Effector memory CD4-positive, alpha-beta T cell (primary cell): Measurements from ENCODE around the gene EGLN2.

Experiments used
- DNase-seq, 3 donors: peaks; one replicate each; pipeline ENCODE4 v3.0.0-alpha.2; 2020
- H3K27ac ChIP-seq: 2 replicates; pipeline ENCODE4 v1.7.0; 2013; ENCODE audit warnings: mild to moderate bottlenecking, low read length, moderate library complexity; ENCODE audit not compliant: insufficient read depth, poor library complexity, severe bottlenecking
- H3K27me3 ChIP-seq: replicated peaks from 2 replicates; pipeline ENCODE4 v1.7.0; 2013; ENCODE audit warnings: mild to moderate bottlenecking, low read length; ENCODE audit not compliant: insufficient read depth, control insufficient read depth, poor library complexity, severe bottlenecking
- H3K36me3 ChIP-seq: 2 replicates; pipeline ENCODE4 v1.7.0; 2013; ENCODE audit warnings: mild to moderate bottlenecking, low read length, moderate library complexity; ENCODE audit not compliant: control insufficient read depth, insufficient read depth
- H3K4me1 ChIP-seq: 2 replicates; pipeline ENCODE4 v1.7.0; 2013; ENCODE audit warnings: low read length, mild to moderate bottlenecking; ENCODE audit not compliant: control insufficient read depth, insufficient read depth, poor library complexity, severe bottlenecking
- H3K4me3 ChIP-seq: 2 replicates; pipeline ENCODE4 v1.7.0; 2013; ENCODE audit warnings: low read length, low read depth, mild to moderate bottlenecking; ENCODE audit not compliant: insufficient read depth, poor library complexity, severe bottlenecking
- H3K9me3 ChIP-seq: 2 replicates; pipeline ENCODE4 v1.7.0; 2013; ENCODE audit warnings: mild to moderate bottlenecking, low read length, moderate library complexity; ENCODE audit not compliant: control insufficient read depth

EGLN2 gene

GRCh38 chr19:40801426-40802299, 2.7 kb downstream of the EGLN2 start:
- H3K9me3 ChIP-seq, result no peaks in the 10 kb centered on the region
- H3K4me3 ChIP-seq, result peak overlapping the region; percentile 72
- peaks cover 68% of the 10 kb centered on the region for H3K4me1 ChIP-seq
- no peak for DNase-seq
- no peaks in the 10 kb centered on the region for H3K27me3 ChIP-seq
- H3K27ac ChIP-seq, result peak overlapping the region; percentile 84
- peaks cover 7% of the 10 kb centered on the region for H3K36me3 ChIP-seq

DNA sequence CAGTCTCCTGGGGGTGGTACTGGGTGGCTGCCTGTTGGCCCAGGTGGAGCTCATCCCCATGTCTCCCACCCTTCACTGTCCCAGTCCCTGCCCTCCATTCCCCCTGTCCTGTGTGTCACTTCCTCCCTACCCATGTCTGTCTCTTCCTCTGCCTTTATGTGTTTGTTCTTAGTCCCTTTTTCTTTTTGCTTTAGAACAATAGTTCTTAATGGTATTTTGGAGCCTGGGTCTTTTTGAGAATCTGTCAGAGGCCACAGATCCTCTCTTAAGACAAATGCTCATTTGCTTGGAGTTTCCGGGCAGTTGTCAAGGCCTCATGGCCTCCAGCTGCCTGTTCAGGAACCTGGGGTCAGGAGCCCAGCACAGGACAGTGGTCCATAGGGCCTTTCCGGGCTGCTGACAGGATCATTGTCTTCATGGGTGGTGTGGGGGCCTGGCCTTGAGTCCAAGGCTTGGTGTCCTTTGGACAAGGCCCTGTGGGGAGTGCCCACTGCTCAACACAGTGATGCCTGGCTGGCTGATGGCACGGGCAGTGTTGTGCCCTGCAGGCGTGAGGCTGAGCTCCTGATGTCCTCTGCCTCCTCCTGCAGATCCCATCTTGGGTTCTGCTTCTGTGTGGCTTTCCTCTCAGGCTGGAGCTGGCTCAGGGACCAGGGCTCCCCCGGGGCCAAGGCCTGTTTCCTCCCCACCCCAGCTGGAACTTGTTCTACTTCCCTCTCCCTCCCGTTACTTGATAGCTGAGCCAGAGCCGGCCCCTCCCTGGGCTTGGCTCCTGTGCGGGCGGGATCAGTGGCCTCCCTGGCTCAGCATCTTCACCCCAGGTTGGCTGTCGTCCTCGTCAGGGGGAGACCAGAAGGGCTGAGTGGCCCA, 3.5 kb downstream of the EGLN2 start:
- peak overlapping the region; percentile 84 for H3K27ac ChIP-seq
- peaks cover 10% of the 10 kb centered on the region for H3K36me3 ChIP-seq
- H3K9me3 ChIP-seq, result no peaks in the 10 kb centered on the region
- peaks cover 77% of the 10 kb centered on the region for H3K4me1 ChIP-seq
- no peaks in the 10 kb centered on the region for H3K27me3 ChIP-seq
- DNase-seq, result no peak
- peak overlapping the region; percentile 26 for H3K4me3 ChIP-seq

DNA sequence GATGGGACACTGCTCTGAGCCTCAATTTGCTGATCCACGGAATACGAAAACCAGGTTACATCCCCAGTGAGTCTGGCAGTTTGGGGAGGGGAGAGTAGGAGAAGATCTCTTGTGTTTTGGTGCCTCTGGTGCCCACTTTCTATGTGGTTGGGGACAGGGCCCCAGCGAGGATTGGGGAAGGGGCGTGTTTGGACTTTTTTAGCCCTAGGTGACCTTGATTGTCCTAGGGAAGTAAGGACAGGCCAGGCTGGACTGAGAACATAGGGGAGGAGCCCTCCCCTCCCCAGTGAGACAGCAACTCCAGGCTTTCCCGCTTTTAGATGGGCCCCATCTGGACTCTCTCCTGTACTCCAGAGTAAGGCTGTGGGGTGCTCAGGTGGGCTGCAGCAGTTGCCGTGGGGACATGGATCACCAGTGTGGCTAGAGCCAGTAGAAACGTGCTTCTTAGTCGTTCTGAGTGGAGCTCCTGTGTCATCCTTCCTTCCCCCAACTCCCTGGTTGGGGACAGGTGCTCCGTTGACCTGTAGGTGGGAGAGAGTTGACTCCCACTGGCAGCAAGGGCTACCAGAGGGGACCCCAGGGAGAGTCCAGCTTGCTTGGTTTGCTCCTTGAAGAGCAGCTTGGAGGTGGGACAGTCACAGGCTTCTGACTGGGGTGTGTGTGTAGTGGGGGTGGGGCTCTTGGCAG, 4.3 kb downstream of the EGLN2 start:
- Histone ChIP-seq H3K4me3 (peak overlapping the region; percentile 26), H3K4me1 (peaks cover 85% of the 10 kb centered on the region), H3K9me3 (no peaks in the 10 kb centered on the region), H3K36me3 (peaks cover 18% of the 10 kb centered on the region), H3K27ac (peak overlapping the region; percentile 84), H3K27me3 (no peaks in the 10 kb centered on the region)
- DNase-seq, result no peak

- H3K4me1 ChIP-seq, result peaks cover 89% of the 10 kb centered on the region
- no peaks in the 10 kb centered on the region for H3K27me3 ChIP-seq
- DNase-seq, result peak; percentile 52 to 66 (median 62)
- H3K27ac ChIP-seq, result peak overlapping the region; percentile 84
- H3K36me3 ChIP-seq, result peaks cover 25% of the 10 kb centered on the region
- H3K4me3 ChIP-seq, result peak overlapping the region; percentile 26
- no peaks in the 10 kb centered on the region for H3K9me3 ChIP-seq
These were observed 5.1 kb downstream of the EGLN2 start for GRCh38 chr19:40803857-40804782.

DNA sequence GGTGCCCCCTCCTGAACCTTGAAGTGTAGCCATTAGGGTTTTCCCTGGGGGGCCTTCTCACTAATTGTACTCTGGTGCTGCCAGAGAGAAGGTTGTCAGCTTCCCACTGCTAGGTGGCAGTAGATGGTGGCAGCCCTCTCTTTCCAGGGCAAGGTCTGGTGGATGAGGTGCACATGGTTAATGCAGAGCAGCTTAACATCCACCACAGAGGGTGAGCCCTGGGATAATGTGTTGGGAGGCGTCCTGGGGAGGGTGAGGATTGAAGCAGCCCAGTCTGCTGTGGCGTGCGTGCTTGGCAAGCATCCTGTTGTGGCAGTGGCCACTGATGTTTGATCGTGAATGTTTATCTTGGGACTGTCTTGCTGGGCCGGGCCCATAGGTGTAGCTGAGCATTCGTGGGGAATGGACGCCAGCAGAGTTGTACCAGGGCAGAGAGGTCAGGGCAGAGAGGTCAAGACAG, 5.8 kb downstream of the EGLN2 start:
- DNase-seq, result no peak
- H3K27ac ChIP-seq, result peak overlapping the region; percentile 84
- peaks cover 29% of the 10 kb centered on the region for H3K36me3 ChIP-seq
- H3K27me3 ChIP-seq, result no peaks in the 10 kb centered on the region
- H3K9me3 ChIP-seq, result no peaks in the 10 kb centered on the region
- no peak overlapping the region for H3K4me3 ChIP-seq
- peaks cover 91% of the 10 kb centered on the region for H3K4me1 ChIP-seq

- peaks cover 29% of the 10 kb centered on the region for H3K36me3 ChIP-seq
- H3K27me3 ChIP-seq, result no peaks in the 10 kb centered on the region
- peak; percentile 33 to 43 (median 35) for DNase-seq
- peak overlapping the region; percentile 84 for H3K27ac ChIP-seq
- no peak overlapping the region for H3K4me3 ChIP-seq
- no peaks in the 10 kb centered on the region for H3K9me3 ChIP-seq
- peaks cover 91% of the 10 kb centered on the region for H3K4me1 ChIP-seq
These were observed 6.4 kb downstream of the EGLN2 start for GRCh38 chr19:40805258-40805868.

GRCh38 chr19:40806423-40807146, 7.6 kb downstream of the EGLN2 start:
- no peaks in the 10 kb centered on the region for H3K9me3 ChIP-seq
- peaks cover 87% of the 10 kb centered on the region for H3K4me1 ChIP-seq
- no peaks in the 10 kb centered on the region for H3K27me3 ChIP-seq
- H3K4me3 ChIP-seq, result peak overlapping the region; percentile 20
- peak; percentile 71 to 80 (median 75) for DNase-seq
- H3K27ac ChIP-seq, result peak overlapping the region; percentile 84
- H3K36me3 ChIP-seq, result peaks cover 22% of the 10 kb centered on the region

DNA sequence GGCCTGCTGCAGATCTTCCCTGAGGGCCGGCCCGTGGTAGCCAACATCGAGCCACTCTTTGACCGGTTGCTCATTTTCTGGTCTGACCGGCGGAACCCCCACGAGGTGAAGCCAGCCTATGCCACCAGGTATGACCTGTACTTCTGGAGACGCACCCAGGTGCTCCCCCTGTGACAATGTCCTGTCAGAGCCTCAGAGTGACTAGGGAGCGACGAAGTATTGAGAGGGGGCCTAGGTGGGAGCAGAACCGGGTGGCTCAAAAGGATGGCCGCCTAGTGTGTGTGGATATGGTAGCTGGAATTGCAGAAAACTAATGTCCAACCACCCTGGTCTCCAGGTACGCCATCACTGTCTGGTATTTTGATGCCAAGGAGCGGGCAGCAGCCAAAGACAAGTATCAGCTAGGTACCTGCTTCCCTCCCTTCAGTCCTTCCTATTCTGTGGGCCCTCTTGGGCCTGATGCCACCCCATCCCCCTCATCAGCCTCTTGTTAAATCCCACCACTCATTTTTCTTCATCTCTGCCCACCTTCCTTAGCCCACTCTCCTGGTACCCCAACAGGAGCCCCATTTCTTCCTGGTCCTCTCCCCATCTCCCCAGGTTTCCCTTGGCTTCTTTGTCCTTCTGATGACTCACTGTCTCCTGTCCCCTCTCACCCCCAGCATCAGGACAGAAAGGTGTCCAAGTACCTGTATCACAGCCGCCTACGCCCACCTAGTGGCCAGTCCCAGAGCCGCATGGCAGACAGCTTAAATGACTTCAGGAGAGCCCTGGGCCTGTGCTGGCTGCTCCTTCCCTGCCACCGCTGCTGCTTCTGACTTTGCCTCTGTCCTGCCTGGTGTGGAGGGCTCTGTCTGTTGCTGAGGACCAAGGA, 8.4 kb downstream of the EGLN2 start:
- DNase-seq, result no peak
- Histone ChIP-seq H3K27ac (peak overlapping the region; percentile 84), H3K36me3 (peaks cover 22% of the 10 kb centered on the region), H3K27me3 (no peaks in the 10 kb centered on the region), H3K4me3 (peak overlapping the region; percentile 10), H3K4me1 (peaks cover 86% of the 10 kb centered on the region), H3K9me3 (no peaks in the 10 kb centered on the region)
